IPS-18c (cell line): ENCODE data around the gene PLPPR1.
"Not testable (repeated sequence)": the region's sequence is repeated elsewhere in the genome, so short reads cannot be mapped to it uniquely, and the experiment has no call there.

Experiments
- H3K4me3 ChIP-seq: 2 replicates; pipeline ENCODE4 v1.7.0; 2013; ENCODE audit warnings: low read depth, mild to moderate bottlenecking, low read length, moderate library complexity; ENCODE audit not compliant: insufficient read depth
- H3K9me3 ChIP-seq: one replicate; pipeline ENCODE4 v1.6.1; 2013; ENCODE audit warnings: mild to moderate bottlenecking, low read length, moderate library complexity; ENCODE audit not compliant: control insufficient read depth, insufficient read depth

PLPPR1 gene

GRCh38 chr9:101035098-101035497 lies 6.6 kb downstream of the PLPPR1 start:
- no peak overlapping the region for H3K4me3 ChIP-seq
- H3K9me3 ChIP-seq: no peaks in the 10 kb centered on the region

- Histone ChIP-seq H3K4me3 (no peak overlapping the region), H3K9me3 (no peaks in the 10 kb centered on the region)
These were observed 8.9 kb downstream of the PLPPR1 start for GRCh38 chr9:101037430-101037829.

- Histone ChIP-seq H3K9me3 (no peaks in the 10 kb centered on the region), H3K4me3 (no peak overlapping the region)
These were observed 10.0 kb downstream of the PLPPR1 start for GRCh38 chr9:101038488-101038887.

- H3K4me3 ChIP-seq, H3K9me3 ChIP-seq: not testable (repeated sequence)
These were observed 11.1 kb downstream of the PLPPR1 start for GRCh38 chr9:101039581-101039980.

- H3K9me3 ChIP-seq: no peaks in the 10 kb centered on the region
- H3K4me3 ChIP-seq: no peak overlapping the region
These were observed 19.4 kb downstream of the PLPPR1 start for GRCh38 chr9:101047848-101048397.

GRCh38 chr9:101050650-101051049 lies 22.1 kb downstream of the PLPPR1 start:
- Histone ChIP-seq H3K9me3 (no peaks in the 10 kb centered on the region), H3K4me3 (no peak overlapping the region)

GRCh38 chr9:101054657-101055056 lies 26.1 kb downstream of the PLPPR1 start:
- no peaks in the 10 kb centered on the region for H3K9me3 ChIP-seq
- H3K4me3 ChIP-seq: no peak overlapping the region

GRCh38 chr9:101055516-101055915 lies 27.0 kb downstream of the PLPPR1 start:
- no peaks in the 10 kb centered on the region for H3K9me3 ChIP-seq
- H3K4me3 ChIP-seq: no peak overlapping the region

GRCh38 chr9:101062686-101063085 lies 34.2 kb downstream of the PLPPR1 start:
- Histone ChIP-seq H3K9me3 (no peaks in the 10 kb centered on the region), H3K4me3 (no peak overlapping the region)

GRCh38 chr9:101063192-101063591 lies 34.7 kb downstream of the PLPPR1 start:
- Histone ChIP-seq H3K9me3 (no peaks in the 10 kb centered on the region), H3K4me3 (no peak overlapping the region)

GRCh38 chr9:101064206-101064605 lies 35.7 kb downstream of the PLPPR1 start:
- Histone ChIP-seq H3K4me3 (no peak overlapping the region), H3K9me3 (no peaks in the 10 kb centered on the region)

- H3K4me3 ChIP-seq: no peak overlapping the region
- no peaks in the 10 kb centered on the region for H3K9me3 ChIP-seq
These were observed 37.4 kb downstream of the PLPPR1 start for GRCh38 chr9:101065930-101066329.

- H3K9me3 ChIP-seq: no peaks in the 10 kb centered on the region
- no peak overlapping the region for H3K4me3 ChIP-seq
These were observed 40.2 kb downstream of the PLPPR1 start for GRCh38 chr9:101068696-101069095.

- no peaks in the 10 kb centered on the region for H3K9me3 ChIP-seq
- H3K4me3 ChIP-seq: no peak overlapping the region
These were observed 43.7 kb downstream of the PLPPR1 start for GRCh38 chr9:101072259-101072658.

GRCh38 chr9:101073122-101073521 lies 44.6 kb downstream of the PLPPR1 start:
- H3K9me3 ChIP-seq: no peaks in the 10 kb centered on the region
- H3K4me3 ChIP-seq: no peak overlapping the region

- Histone ChIP-seq H3K9me3 (no peaks in the 10 kb centered on the region), H3K4me3 (no peak overlapping the region)
These were observed 53.1 kb downstream of the PLPPR1 start for GRCh38 chr9:101081641-101082040.

- no peak overlapping the region for H3K4me3 ChIP-seq
- no peaks in the 10 kb centered on the region for H3K9me3 ChIP-seq
These were observed 55.1 kb downstream of the PLPPR1 start for GRCh38 chr9:101083448-101084202.

- Histone ChIP-seq H3K9me3 (no peaks in the 10 kb centered on the region), H3K4me3 (no peak overlapping the region)
These were observed 58.9 kb downstream of the PLPPR1 start for GRCh38 chr9:101087426-101087825.

- Histone ChIP-seq H3K4me3 (no peak overlapping the region), H3K9me3 (no peaks in the 10 kb centered on the region)
These were observed 64.4 kb downstream of the PLPPR1 start for GRCh38 chr9:101092922-101093321.
